Measurements from ENCODE around the gene DZIP1. TPM values are rescaled to one million over a fixed set of nuclear protein-coding genes. Genes with fewer than 3 reads are reported as not detected.
A peak's percentile ranks its signal among the peaks of the same experiment; 100 is the strongest.

DZIP1 gene
- total and polyA plus RNA-seq, 2 of the 13 experiments (the other 11 are each of a cell fraction or from before 2014, with no cell fraction given) = 11.0 to 36.7 TPM

GRCh38 chr13:95641291-95642027, 3.0 kb downstream of the DZIP1 start:
- DNase-seq (ENCODE audit: low spot score) (no peak), ATAC-seq (no peak), FAIRE-seq (no peak)
- Histone ChIP-seq H3K79me2 (ENCODE audit: insufficient read depth, low read length) (peaks cover 10% of the 10 kb centered on the region), H3K27ac (ENCODE audit: extremely low read length, insufficient read depth, low read length) (no peak overlapping the region), H3K36me3 (replicated peaks in 1 of 2; ENCODE audit: control insufficient read depth in 1 of 2, insufficient read depth in 2 of 2, low read length in 2 of 2) (peaks cover 2 to 6% of the 10 kb centered on the region in 2 experiments; a peak in 2 of 5 replicates), H3K27me3 (ENCODE audit: control insufficient read depth in 1 of 2, insufficient read depth in 2 of 2, low read length in 2 of 2) (no peaks in the 10 kb centered on the region; a peak in 1 of 5 replicates), H3K4me2 (ENCODE audit: low read depth, low read length) (peak overlapping the region; percentile 69; the same call in 1 of the 2 replicates), H2AFZ (ENCODE audit: low read length) (no peak overlapping the region), H4K20me1 (ENCODE audit: insufficient read depth, low read length) (no peaks in the 10 kb centered on the region), H3K9ac (ENCODE audit: insufficient read depth, low read depth, low read length) (no peak overlapping the region), H3K4me3 (replicated peaks in 1 of 3; ENCODE audit: insufficient read depth in 1 of 3, low read depth in 2 of 3, low read length in 3 of 3) (peak overlapping the region in 1 of 3 experiments; percentile 73; a peak in 1 of 6 replicates), H3K9me3 (ENCODE audit: low read length) (no peaks in the 10 kb centered on the region), H3K4me1 (ENCODE audit: insufficient read depth, low read length) (peaks cover 19% of the 10 kb centered on the region)
- CTCF ChIA-PET (ENCODE audit: low intra/inter-chr PET ratio, low total read pairs) = no interaction called here
- POLR2A ChIA-PET = no interaction called here
- in situ Hi-C loops (cut with HindIII; ENCODE audit: extremely low pct_ligation_motif_present, low pct_unique_long_range_greater_than_20kb) (no loop called here), intact Hi-C loops (cut with micrococcal nuclease; ENCODE audit: unreplicated experiment) (loop anchor here (5.0 kb wide), 1 partner anchor 36 kb away; the partner anchor contains the start of gene DNAJC3)
- TF ChIP-seq ZNF574 (CRISPR knock-in tag; IDR thresholded peaks at IDR 0.05) (0 out of 2 replicates have a peak, but pooled peaks have one; percentile 9), GABPB1 (CRISPR knock-in tag; IDR thresholded peaks at IDR 0.05) (no peak), AGO2 (optimal IDR thresholded peaks at IDR 0.05; ENCODE audit: low read depth, low read length) (peak; percentile 39), HNRNPK (IDR thresholded peaks at IDR 0.05; ENCODE audit: low read depth, low read length, poor library complexity, severe bottlenecking) (peak; percentile 31)
- no TSS peak for BruUV-seq (replicated peaks)
- WGBS (ENCODE audit: low lambda C conversion rate) = 97% methylated on average over 58 of the region's 58 CpGs

Measured in HepG2 (cell line).